Measurements from ENCODE around the gene PTPRD. TPM values are rescaled to one million over a fixed set of nuclear protein-coding genes. Genes with fewer than 3 reads are reported as not detected.

The PTPRD gene
- total RNA-seq, 1 experiment from 2014 or later: 32.5 TPM

DNA sequence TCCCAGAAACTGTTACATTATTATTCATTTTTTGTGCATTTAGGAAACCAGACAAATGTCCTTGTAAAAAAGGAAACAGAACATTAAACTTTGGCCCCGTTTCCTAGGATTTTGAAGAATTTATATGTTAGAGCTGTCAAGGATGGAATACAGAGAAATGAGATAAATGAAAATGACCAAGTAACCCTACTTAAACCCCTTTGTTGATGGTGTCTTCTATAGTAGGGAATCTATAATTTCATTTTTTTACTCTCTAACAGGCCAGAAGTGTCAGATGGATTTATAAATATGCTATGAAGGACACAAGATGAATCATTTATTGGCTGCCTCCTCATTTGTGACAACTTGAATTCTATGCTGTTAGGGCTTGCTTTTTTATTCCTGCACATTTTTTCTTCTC lies 1047.1 kb downstream of the PTPRD start:
- H4K91ac ChIP-seq (ENCODE audit: insufficient read length, low read depth, low read length): no peak overlapping the region
- no peak overlapping the region for H2BK15ac ChIP-seq (ENCODE audit: low read depth, low read length)
- H3K27me3 ChIP-seq (ENCODE audit: insufficient read depth, low read length): no peaks in the 10 kb centered on the region
- H4K8ac ChIP-seq (replicated peaks; ENCODE audit: insufficient read length, low read depth, low read length): no peak overlapping the region
- H2AK5ac ChIP-seq (ENCODE audit: insufficient read length, low read length): no peak overlapping the region
- H3K36me3 Mint-ChIP-seq (ENCODE audit: insufficient read depth in 1 of 3, low read depth in 3 of 3): no peaks in the 10 kb centered on the region
- no peak overlapping the region for H3K9ac ChIP-seq (ENCODE audit: extremely low read depth, insufficient read length, low read length)
- no peak overlapping the region for H3K56ac ChIP-seq (ENCODE audit: insufficient read length, low read depth, low read length)
- no peak overlapping the region for H2BK5ac ChIP-seq (ENCODE audit: insufficient read length, low read length)
- H3K23ac ChIP-seq (ENCODE audit: insufficient read length, low read depth, low read length): no peak overlapping the region
- TF ChIP-seq, protein P1, sequence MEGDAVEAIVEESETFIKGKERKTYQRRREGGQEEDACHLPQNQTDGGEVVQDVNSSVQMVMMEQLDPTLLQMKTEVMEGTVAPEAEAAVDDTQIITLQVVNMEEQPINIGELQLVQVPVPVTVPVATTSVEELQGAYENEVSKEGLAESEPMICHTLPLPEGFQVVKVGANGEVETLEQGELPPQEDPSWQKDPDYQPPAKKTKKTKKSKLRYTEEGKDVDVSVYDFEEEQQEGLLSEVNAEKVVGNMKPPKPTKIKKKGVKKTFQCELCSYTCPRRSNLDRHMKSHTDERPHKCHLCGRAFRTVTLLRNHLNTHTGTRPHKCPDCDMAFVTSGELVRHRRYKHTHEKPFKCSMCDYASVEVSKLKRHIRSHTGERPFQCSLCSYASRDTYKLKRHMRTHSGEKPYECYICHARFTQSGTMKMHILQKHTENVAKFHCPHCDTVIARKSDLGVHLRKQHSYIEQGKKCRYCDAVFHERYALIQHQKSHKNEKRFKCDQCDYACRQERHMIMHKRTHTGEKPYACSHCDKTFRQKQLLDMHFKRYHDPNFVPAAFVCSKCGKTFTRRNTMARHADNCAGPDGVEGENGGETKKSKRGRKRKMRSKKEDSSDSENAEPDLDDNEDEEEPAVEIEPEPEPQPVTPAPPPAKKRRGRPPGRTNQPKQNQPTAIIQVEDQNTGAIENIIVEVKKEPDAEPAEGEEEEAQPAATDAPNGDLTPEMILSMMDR (conservative IDR thresholded peaks at IDR 0.05): no peak
- H3K9me3 Mint-ChIP-seq: no peaks in the 10 kb centered on the region
- H3K27ac Mint-ChIP-seq: no peak overlapping the region
- no peaks in the 10 kb centered on the region for H4K20me1 ChIP-seq (ENCODE audit: control insufficient read depth, insufficient read depth, insufficient read length)
- no peak overlapping the region for H3T11ph ChIP-seq (ENCODE audit: low read length)
- no peak overlapping the region for H2BK12ac ChIP-seq (ENCODE audit: insufficient read length, low read depth, low read length)
- H3K18ac ChIP-seq (ENCODE audit: insufficient read length, low read depth, low read length): no peak overlapping the region
- no peaks in the 10 kb centered on the region for H3K79me2 ChIP-seq (ENCODE audit: insufficient read depth, low read length)
- H3K4me3 Mint-ChIP-seq: no peak overlapping the region
- no peaks in the 10 kb centered on the region for H3K27me3 Mint-ChIP-seq (ENCODE audit: low read depth)
- H3K23me2 ChIP-seq (ENCODE audit: insufficient read length, low read depth, low read length, poor library complexity, severe bottlenecking): no peaks in the 10 kb centered on the region
- H3K79me1 ChIP-seq (ENCODE audit: insufficient read depth, low read depth, low read length, poor library complexity, severe bottlenecking): no peaks in the 10 kb centered on the region
- H3K4ac ChIP-seq (ENCODE audit: low read depth, low read length): no peak overlapping the region
- no CpG with 5 or more reads among the region's 1 CpG for WGBS (ENCODE audit: extremely low coverage, insufficient read length, low lambda C conversion rate)
- no peak overlapping the region for H2AFZ ChIP-seq (ENCODE audit: low read length)
- H3K4me2 ChIP-seq (ENCODE audit: insufficient read depth, insufficient read length, low read length): no peak overlapping the region
- no peaks in the 10 kb centered on the region for H3K4me1 Mint-ChIP-seq
- DNase-seq: no peak
- no peak overlapping the region for H3K27ac ChIP-seq (ENCODE audit: insufficient read length, low read depth, low read length)
- no peak overlapping the region for H3K14ac ChIP-seq (ENCODE audit: insufficient read depth, low read length)
- H4K5ac ChIP-seq (ENCODE audit: insufficient read length, low read depth, low read length): no peak overlapping the region
- no peaks in the 10 kb centered on the region for H3K9me3 ChIP-seq (ENCODE audit: control insufficient read depth, low read depth, low read length)
- no peak overlapping the region for H2BK20ac ChIP-seq (ENCODE audit: low read depth, low read length, poor library complexity, severe bottlenecking)
- 0 out of 2 replicates have a peak, but pooled peaks cover 2% of the 10 kb centered on the region for H3K4me1 ChIP-seq (ENCODE audit: insufficient read depth, low read length)
- H2BK120ac ChIP-seq (ENCODE audit: low read depth, low read length, poor library complexity, severe bottlenecking): no peak overlapping the region

Measured in H9 (cell line).